ENCODE measurements around the gene MAPK10. TPM values are rescaled to one million over a fixed set of nuclear protein-coding genes. Genes with fewer than 3 reads are reported as not detected.

Gene MAPK10
- 2.0 and 2.3 TPM in 2 replicates for polyA plus RNA-seq (2013)

GRCh38 chr4:86359944-86360478, at the start of gene MAPK10:
Gene MAPK10, minus strand, starts transcription at chr4:86360053.
- H4K12ac ChIP-seq (ENCODE audit: low read depth, low read length) = no peak within 1 kb of the TSS
- H3K23ac ChIP-seq (ENCODE audit: low read length) = no peak within 1 kb of the TSS
- no peak within 1 kb of the TSS for H2BK5ac ChIP-seq (ENCODE audit: low read depth, low read length, poor library complexity)
- no peak within 1 kb of the TSS for H3K9ac ChIP-seq (ENCODE audit: low read length)
- H4K91ac ChIP-seq (ENCODE audit: low read depth, low read length) = no peak within 1 kb of the TSS
- DNase-seq = peak; percentile 27 to 39
- H3K79me1 ChIP-seq (ENCODE audit: low read length) = no peaks in the 10 kb centered on the region
- H3K27ac ChIP-seq (ENCODE audit: low read depth, low read length) = no peak within 1 kb of the TSS
- no peak within 1 kb of the TSS for H2AFZ ChIP-seq (ENCODE audit: insufficient read depth, low read length, poor library complexity)
- no peak within 1 kb of the TSS for H2AK5ac ChIP-seq (ENCODE audit: low read length)
- H2BK12ac ChIP-seq (ENCODE audit: low read length) = no peak within 1 kb of the TSS
- WGBS (ENCODE audit: extremely low coverage, insufficient coverage, insufficient read length) = no CpG with 5 or more reads among the region's 12 CpGs
- H3K18ac ChIP-seq (ENCODE audit: low read length) = no peak within 1 kb of the TSS
- H3K27me3 ChIP-seq (ENCODE audit: insufficient read depth, low read length) = no peaks in the 10 kb centered on the region
- no peak within 1 kb of the TSS for H3K14ac ChIP-seq (ENCODE audit: low read length)
- no peaks in the 10 kb centered on the region for H3K9me3 ChIP-seq (ENCODE audit: insufficient read depth, low read depth, low read length)
- no peak within 1 kb of the TSS for H4K8ac ChIP-seq (ENCODE audit: low read depth, low read length)
- H2BK120ac ChIP-seq (ENCODE audit: insufficient read depth, low read length, poor library complexity) = no peak within 1 kb of the TSS
- H3K4ac ChIP-seq (ENCODE audit: low read depth, low read length) = no peak within 1 kb of the TSS
- no peak within 1 kb of the TSS for H3K4me3 ChIP-seq (ENCODE audit: low read depth, low read length)
- H3K79me2 ChIP-seq (ENCODE audit: control insufficient read depth, insufficient read depth, low read length, poor library complexity) = no peaks in the 10 kb centered on the region
- peak within 1 kb of the TSS; percentile 36 for H3K4me2 ChIP-seq (ENCODE audit: low read length)
- no peaks in the 10 kb centered on the region for H3K36me3 ChIP-seq (ENCODE audit: control insufficient read depth in 1 of 2, insufficient read depth in 2 of 2, low read length in 2 of 2)
- peaks cover 0 to 6% of the 10 kb centered on the region in 2 experiments for H3K4me1 ChIP-seq (ENCODE audit: control insufficient read depth in 1 of 2, insufficient read depth in 2 of 2, low read length in 2 of 2)

- Histone ChIP-seq H4K12ac (ENCODE audit: low read depth, low read length) (no peak overlapping the region), H3K23ac (ENCODE audit: low read length) (no peak overlapping the region), H3K27me3 (ENCODE audit: insufficient read depth, low read length) (no peaks in the 10 kb centered on the region), H3K4me3 (ENCODE audit: low read depth, low read length) (no peak overlapping the region), H2AFZ (ENCODE audit: insufficient read depth, low read length, poor library complexity) (no peak overlapping the region), H2BK12ac (ENCODE audit: low read length) (no peak overlapping the region), H3K4me2 (ENCODE audit: low read length) (no peak overlapping the region), H3K79me2 (ENCODE audit: control insufficient read depth, insufficient read depth, low read length, poor library complexity) (no peaks in the 10 kb centered on the region), H3K18ac (ENCODE audit: low read length) (no peak overlapping the region), H4K8ac (ENCODE audit: low read depth, low read length) (no peak overlapping the region), H3K4me1 (ENCODE audit: control insufficient read depth in 1 of 2, insufficient read depth in 2 of 2, low read length in 2 of 2) (no peaks in the 10 kb centered on the region), H4K91ac (ENCODE audit: low read depth, low read length) (no peak overlapping the region), H3K4ac (ENCODE audit: low read depth, low read length) (no peak overlapping the region), H2BK120ac (ENCODE audit: insufficient read depth, low read length, poor library complexity) (no peak overlapping the region), H3K36me3 (ENCODE audit: control insufficient read depth in 1 of 2, insufficient read depth in 2 of 2, low read length in 2 of 2) (no peaks in the 10 kb centered on the region), H2AK5ac (ENCODE audit: low read length) (no peak overlapping the region), H3K9ac (ENCODE audit: low read length) (no peak overlapping the region), H2BK5ac (ENCODE audit: low read depth, low read length, poor library complexity) (no peak overlapping the region), H3K9me3 (ENCODE audit: insufficient read depth, low read depth, low read length) (no peaks in the 10 kb centered on the region), H3K79me1 (ENCODE audit: low read length) (no peaks in the 10 kb centered on the region), H3K14ac (ENCODE audit: low read length) (no peak overlapping the region), H3K27ac (ENCODE audit: low read depth, low read length) (no peak overlapping the region)
- WGBS (ENCODE audit: extremely low coverage, insufficient coverage, insufficient read length) = no CpG with 5 or more reads among the region's 6 CpGs
- no peak for DNase-seq
These were observed 43.7 kb upstream of the MAPK10 start for GRCh38 chr4:86403575-86403974.

GRCh38 chr4:86401826-86402225, 42.0 kb upstream of the MAPK10 start:
- H2AFZ ChIP-seq (ENCODE audit: insufficient read depth, low read length, poor library complexity) = no peak overlapping the region
- H3K4ac ChIP-seq (ENCODE audit: low read depth, low read length) = no peak overlapping the region
- no peaks in the 10 kb centered on the region for H3K36me3 ChIP-seq (ENCODE audit: control insufficient read depth in 1 of 2, insufficient read depth in 2 of 2, low read length in 2 of 2)
- no peak overlapping the region for H3K18ac ChIP-seq (ENCODE audit: low read length)
- no peak overlapping the region for H3K4me2 ChIP-seq (ENCODE audit: low read length)
- no peaks in the 10 kb centered on the region for H3K4me1 ChIP-seq (ENCODE audit: control insufficient read depth in 1 of 2, insufficient read depth in 2 of 2, low read length in 2 of 2)
- no peak overlapping the region for H3K23ac ChIP-seq (ENCODE audit: low read length)
- no peaks in the 10 kb centered on the region for H3K27me3 ChIP-seq (ENCODE audit: insufficient read depth, low read length)
- H4K8ac ChIP-seq (ENCODE audit: low read depth, low read length) = no peak overlapping the region
- no peaks in the 10 kb centered on the region for H3K79me2 ChIP-seq (ENCODE audit: control insufficient read depth, insufficient read depth, low read length, poor library complexity)
- H3K9ac ChIP-seq (ENCODE audit: low read length) = no peak overlapping the region
- no peaks in the 10 kb centered on the region for H3K79me1 ChIP-seq (ENCODE audit: low read length)
- no peak overlapping the region for H2BK12ac ChIP-seq (ENCODE audit: low read length)
- H2AK5ac ChIP-seq (ENCODE audit: low read length) = no peak overlapping the region
- H4K91ac ChIP-seq (ENCODE audit: low read depth, low read length) = no peak overlapping the region
- H3K9me3 ChIP-seq (ENCODE audit: insufficient read depth, low read depth, low read length) = no peaks in the 10 kb centered on the region
- no peak overlapping the region for H2BK120ac ChIP-seq (ENCODE audit: insufficient read depth, low read length, poor library complexity)
- H3K14ac ChIP-seq (ENCODE audit: low read length) = no peak overlapping the region
- H3K4me3 ChIP-seq (ENCODE audit: low read depth, low read length) = no peak overlapping the region
- DNase-seq = no peak
- no peak overlapping the region for H2BK5ac ChIP-seq (ENCODE audit: low read depth, low read length, poor library complexity)
- no CpG with 5 or more reads among the region's 2 CpGs for WGBS (ENCODE audit: extremely low coverage, insufficient coverage, insufficient read length)
- no peak overlapping the region for H4K12ac ChIP-seq (ENCODE audit: low read depth, low read length)
- no peak overlapping the region for H3K27ac ChIP-seq (ENCODE audit: low read depth, low read length)

DNA sequence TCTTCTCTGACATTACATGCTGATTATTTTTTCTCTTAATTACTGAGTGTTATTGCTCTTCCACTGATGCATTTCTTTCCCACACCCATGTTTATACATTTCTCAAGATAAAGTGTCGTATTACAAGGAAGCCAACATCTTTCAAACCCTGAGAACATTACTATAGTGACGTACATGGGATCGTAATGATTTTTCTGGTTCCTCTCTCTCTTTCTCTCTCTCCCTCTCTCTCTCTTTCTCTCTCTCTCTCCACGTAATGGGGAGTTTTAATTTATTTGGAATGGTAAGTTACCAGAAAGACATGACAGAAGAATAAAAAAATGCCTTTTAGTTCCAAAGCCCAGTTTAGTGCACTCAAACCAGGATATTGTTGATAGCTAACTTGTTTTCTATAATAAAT, 40.4 kb upstream of the MAPK10 start:
- H3K79me2 ChIP-seq (ENCODE audit: control insufficient read depth, insufficient read depth, low read length, poor library complexity) = no peaks in the 10 kb centered on the region
- no peaks in the 10 kb centered on the region for H3K9me3 ChIP-seq (ENCODE audit: insufficient read depth, low read depth, low read length)
- no peaks in the 10 kb centered on the region for H3K79me1 ChIP-seq (ENCODE audit: low read length)
- H3K14ac ChIP-seq (ENCODE audit: low read length) = no peak overlapping the region
- no peak overlapping the region for H3K4ac ChIP-seq (ENCODE audit: low read depth, low read length)
- no peak overlapping the region for H4K8ac ChIP-seq (ENCODE audit: low read depth, low read length)
- DNase-seq = no peak
- no peak overlapping the region for H3K9ac ChIP-seq (ENCODE audit: low read length)
- H2AK5ac ChIP-seq (ENCODE audit: low read length) = no peak overlapping the region
- H3K36me3 ChIP-seq (ENCODE audit: control insufficient read depth in 1 of 2, insufficient read depth in 2 of 2, low read length in 2 of 2) = no peaks in the 10 kb centered on the region
- no peak overlapping the region for H2BK12ac ChIP-seq (ENCODE audit: low read length)
- H4K91ac ChIP-seq (ENCODE audit: low read depth, low read length) = no peak overlapping the region
- no peak overlapping the region for H3K4me2 ChIP-seq (ENCODE audit: low read length)
- no peaks in the 10 kb centered on the region for H3K4me1 ChIP-seq (ENCODE audit: control insufficient read depth in 1 of 2, insufficient read depth in 2 of 2, low read length in 2 of 2)
- H2BK5ac ChIP-seq (ENCODE audit: low read depth, low read length, poor library complexity) = no peak overlapping the region
- no CpG with 5 or more reads among the region's 4 CpGs for WGBS (ENCODE audit: extremely low coverage, insufficient coverage, insufficient read length)
- no peak overlapping the region for H3K4me3 ChIP-seq (ENCODE audit: low read depth, low read length)
- H2BK120ac ChIP-seq (ENCODE audit: insufficient read depth, low read length, poor library complexity) = no peak overlapping the region
- H2AFZ ChIP-seq (ENCODE audit: insufficient read depth, low read length, poor library complexity) = no peak overlapping the region
- no peak overlapping the region for H3K27ac ChIP-seq (ENCODE audit: low read depth, low read length)
- no peaks in the 10 kb centered on the region for H3K27me3 ChIP-seq (ENCODE audit: insufficient read depth, low read length)
- H4K12ac ChIP-seq (ENCODE audit: low read depth, low read length) = no peak overlapping the region
- H3K23ac ChIP-seq (ENCODE audit: low read length) = no peak overlapping the region
- H3K18ac ChIP-seq (ENCODE audit: low read length) = no peak overlapping the region
